ENCODE results near the gene CDHR2. TPM values are rescaled to one million over a fixed set of nuclear protein-coding genes. Genes with fewer than 3 reads are reported as not detected.
A peak's percentile ranks its signal among the peaks of the same experiment; 100 is the strongest.

Gene CDHR2
- total RNA-seq, 2 donors from 2014 or later: 0.37 to 0.89 TPM

DNA sequence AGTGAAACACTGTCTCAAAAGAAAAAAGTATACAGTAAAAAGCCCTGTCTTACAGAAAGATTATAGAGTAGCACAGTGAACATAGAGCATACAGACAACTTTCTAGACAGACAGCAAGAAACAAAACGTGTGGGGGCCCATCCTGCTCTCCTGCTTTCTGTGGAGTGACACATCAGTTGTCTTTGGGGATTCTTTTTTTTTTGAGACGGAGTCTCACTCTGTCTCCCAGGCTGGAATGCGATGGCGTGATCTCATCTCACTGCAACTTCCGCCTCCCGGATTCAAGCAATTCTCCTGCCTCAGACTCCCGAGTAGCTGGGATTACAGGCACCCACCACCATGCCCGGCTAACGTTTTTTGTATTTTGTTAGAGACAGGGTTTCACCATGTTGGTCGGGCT, 14.9 kb downstream of the CDHR2 start:
- TF ChIP-seq, protein P1, sequence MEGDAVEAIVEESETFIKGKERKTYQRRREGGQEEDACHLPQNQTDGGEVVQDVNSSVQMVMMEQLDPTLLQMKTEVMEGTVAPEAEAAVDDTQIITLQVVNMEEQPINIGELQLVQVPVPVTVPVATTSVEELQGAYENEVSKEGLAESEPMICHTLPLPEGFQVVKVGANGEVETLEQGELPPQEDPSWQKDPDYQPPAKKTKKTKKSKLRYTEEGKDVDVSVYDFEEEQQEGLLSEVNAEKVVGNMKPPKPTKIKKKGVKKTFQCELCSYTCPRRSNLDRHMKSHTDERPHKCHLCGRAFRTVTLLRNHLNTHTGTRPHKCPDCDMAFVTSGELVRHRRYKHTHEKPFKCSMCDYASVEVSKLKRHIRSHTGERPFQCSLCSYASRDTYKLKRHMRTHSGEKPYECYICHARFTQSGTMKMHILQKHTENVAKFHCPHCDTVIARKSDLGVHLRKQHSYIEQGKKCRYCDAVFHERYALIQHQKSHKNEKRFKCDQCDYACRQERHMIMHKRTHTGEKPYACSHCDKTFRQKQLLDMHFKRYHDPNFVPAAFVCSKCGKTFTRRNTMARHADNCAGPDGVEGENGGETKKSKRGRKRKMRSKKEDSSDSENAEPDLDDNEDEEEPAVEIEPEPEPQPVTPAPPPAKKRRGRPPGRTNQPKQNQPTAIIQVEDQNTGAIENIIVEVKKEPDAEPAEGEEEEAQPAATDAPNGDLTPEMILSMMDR (conservative IDR thresholded peaks at IDR 0.05): no peak
- Histone ChIP-seq H3K36me3 (ENCODE audit: control insufficient read depth, insufficient read depth, low read length) (no peaks in the 10 kb centered on the region), H3K9me3 (ENCODE audit: control insufficient read depth, low read length) (no peaks in the 10 kb centered on the region), H3K9ac (ENCODE audit: extremely low read depth, low read length, poor library complexity, severe bottlenecking) (no peak overlapping the region), H3K4me1 (ENCODE audit: control insufficient read depth, insufficient read depth, low read length) (peaks cover 6% of the 10 kb centered on the region), H3K27me3 (ENCODE audit: control insufficient read depth, insufficient read depth, low read length, poor library complexity, severe bottlenecking) (no peaks in the 10 kb centered on the region), H3K27ac (ENCODE audit: low read depth, low read length) (no peak overlapping the region), H3K4me3 (ENCODE audit: low read length) (no peak overlapping the region)
- no peak overlapping the region for H3K4me3 Mint-ChIP-seq
- 90 to 93% methylated on average over 10 of the region's 10 CpGs for WGBS, 2 experiments (ENCODE audit: insufficient coverage in 1 of 2, insufficient read length in 1 of 2)
- peaks cover 2% of the 10 kb centered on the region for H3K36me3 Mint-ChIP-seq (ENCODE audit: low read depth)
- H3K27me3 Mint-ChIP-seq (ENCODE audit: insufficient read depth): no peaks in the 10 kb centered on the region
- H3K27ac Mint-ChIP-seq: no peak overlapping the region
- DNase-seq: no peak
- peaks cover 7% of the 10 kb centered on the region for H3K4me1 Mint-ChIP-seq
- peaks cover 14% of the 10 kb centered on the region for H3K9me3 Mint-ChIP-seq

DNA sequence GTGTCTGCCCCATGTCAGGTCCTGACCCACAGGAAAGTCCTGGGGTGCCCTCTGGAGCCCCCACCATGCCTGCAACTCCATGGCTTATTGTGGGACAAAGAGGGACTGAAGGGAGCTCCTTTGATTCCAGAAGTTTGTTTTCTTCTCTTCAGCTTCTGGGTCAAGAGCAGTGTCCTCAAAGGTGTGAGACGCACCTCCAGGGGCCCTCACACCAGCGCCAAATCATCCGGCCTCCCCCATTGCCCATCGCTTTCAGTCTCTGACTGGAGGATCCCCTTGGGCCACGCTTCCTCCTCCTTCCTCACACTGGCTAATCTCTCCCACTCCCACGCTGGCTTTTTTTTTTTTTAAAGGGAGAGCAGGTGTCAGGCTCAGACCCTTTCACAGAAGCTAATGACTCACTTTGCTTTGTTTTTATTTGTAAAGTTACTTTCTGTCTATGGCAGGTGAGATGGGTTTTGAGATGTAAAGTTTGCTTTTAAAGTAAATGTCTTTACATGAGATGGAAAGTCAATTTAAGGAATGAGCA, 16.7 kb downstream of the CDHR2 start:
- H3K9me3 ChIP-seq (ENCODE audit: control insufficient read depth, low read length): no peaks in the 10 kb centered on the region
- H3K36me3 ChIP-seq (ENCODE audit: control insufficient read depth, insufficient read depth, low read length): no peaks in the 10 kb centered on the region
- DNase-seq: peak; percentile 88
- no peak overlapping the region for H3K4me3 ChIP-seq (ENCODE audit: low read length)
- H3K4me1 Mint-ChIP-seq: peaks cover 7% of the 10 kb centered on the region
- H3K27ac ChIP-seq (ENCODE audit: low read depth, low read length): no peak overlapping the region
- H3K4me3 Mint-ChIP-seq: no peak overlapping the region
- no peaks in the 10 kb centered on the region for H3K27me3 ChIP-seq (ENCODE audit: control insufficient read depth, insufficient read depth, low read length, poor library complexity, severe bottlenecking)
- H3K9me3 Mint-ChIP-seq: peaks cover 13% of the 10 kb centered on the region
- H3K4me1 ChIP-seq (ENCODE audit: control insufficient read depth, insufficient read depth, low read length): peaks cover 6% of the 10 kb centered on the region
- H3K27ac Mint-ChIP-seq: peak overlapping the region; percentile 83
- H3K36me3 Mint-ChIP-seq (ENCODE audit: low read depth): peaks cover 2% of the 10 kb centered on the region
- no peak overlapping the region for H3K9ac ChIP-seq (ENCODE audit: extremely low read depth, low read length, poor library complexity, severe bottlenecking)
- no peaks in the 10 kb centered on the region for H3K27me3 Mint-ChIP-seq (ENCODE audit: insufficient read depth)
- TF ChIP-seq, protein P1 (conservative IDR thresholded peaks at IDR 0.05): no peak
- 49 to 75% methylated on average over 5 to 6 of the region's 6 CpGs for WGBS, 2 experiments (ENCODE audit: insufficient coverage in 1 of 2, insufficient read length in 1 of 2)

DNA sequence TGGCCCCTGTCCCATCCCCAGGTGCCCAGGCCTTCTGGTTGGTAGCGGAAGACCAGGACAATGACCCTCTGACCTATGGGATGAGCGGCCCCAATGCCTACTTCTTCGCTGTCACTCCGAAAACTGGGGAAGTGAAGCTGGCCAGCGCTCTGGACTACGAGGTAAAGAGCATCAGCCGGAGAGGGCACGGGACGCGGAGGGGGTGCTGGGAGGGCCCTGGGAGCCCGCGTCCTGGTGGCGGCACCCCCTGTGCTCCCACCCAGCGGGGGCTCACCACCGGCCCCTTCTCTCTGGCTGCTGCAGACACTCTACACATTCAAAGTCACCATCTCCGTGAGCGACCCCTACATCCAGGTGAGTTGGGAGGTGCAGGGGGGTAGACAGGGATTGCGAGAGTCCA, 19.5 kb downstream of the CDHR2 start:
- Histone ChIP-seq H3K4me1 (ENCODE audit: control insufficient read depth, insufficient read depth, low read length) (peaks cover 6% of the 10 kb centered on the region), H3K27ac (ENCODE audit: low read depth, low read length) (no peak overlapping the region), H3K4me3 (ENCODE audit: low read length) (no peak overlapping the region), H3K36me3 (ENCODE audit: control insufficient read depth, insufficient read depth, low read length) (no peaks in the 10 kb centered on the region), H3K27me3 (ENCODE audit: control insufficient read depth, insufficient read depth, low read length, poor library complexity, severe bottlenecking) (no peaks in the 10 kb centered on the region), H3K9me3 (ENCODE audit: control insufficient read depth, low read length) (no peaks in the 10 kb centered on the region), H3K9ac (ENCODE audit: extremely low read depth, low read length, poor library complexity, severe bottlenecking) (no peak overlapping the region)
- DNase-seq: no peak
- Mint-ChIP-seq H3K4me1 (peaks cover 7% of the 10 kb centered on the region), H3K27ac (no peak overlapping the region), H3K27me3 (ENCODE audit: insufficient read depth) (peaks cover 8% of the 10 kb centered on the region), H3K9me3 (peaks cover 13% of the 10 kb centered on the region), H3K4me3 (no peak overlapping the region), H3K36me3 (ENCODE audit: low read depth) (peaks cover 2% of the 10 kb centered on the region)
- TF ChIP-seq, protein P1 (conservative IDR thresholded peaks at IDR 0.05): no peak
- WGBS, 2 experiments (ENCODE audit: insufficient coverage in 1 of 2, insufficient read length in 1 of 2): 83 to 87% methylated on average over 7 to 18 of the region's 18 CpGs

All from endodermal cell (in vitro differentiated cells).